GM18526 (cell line): ENCODE data around the gene NOL9.

Source experiments
- POLR2A ChIP-seq: IDR thresholded peaks from 3 replicates; pipeline ENCODE4 v1.6.1; 2011; ENCODE audit not compliant: insufficient read length; ENCODE audit errors: extremely low read depth

Gene NOL9

DNA sequence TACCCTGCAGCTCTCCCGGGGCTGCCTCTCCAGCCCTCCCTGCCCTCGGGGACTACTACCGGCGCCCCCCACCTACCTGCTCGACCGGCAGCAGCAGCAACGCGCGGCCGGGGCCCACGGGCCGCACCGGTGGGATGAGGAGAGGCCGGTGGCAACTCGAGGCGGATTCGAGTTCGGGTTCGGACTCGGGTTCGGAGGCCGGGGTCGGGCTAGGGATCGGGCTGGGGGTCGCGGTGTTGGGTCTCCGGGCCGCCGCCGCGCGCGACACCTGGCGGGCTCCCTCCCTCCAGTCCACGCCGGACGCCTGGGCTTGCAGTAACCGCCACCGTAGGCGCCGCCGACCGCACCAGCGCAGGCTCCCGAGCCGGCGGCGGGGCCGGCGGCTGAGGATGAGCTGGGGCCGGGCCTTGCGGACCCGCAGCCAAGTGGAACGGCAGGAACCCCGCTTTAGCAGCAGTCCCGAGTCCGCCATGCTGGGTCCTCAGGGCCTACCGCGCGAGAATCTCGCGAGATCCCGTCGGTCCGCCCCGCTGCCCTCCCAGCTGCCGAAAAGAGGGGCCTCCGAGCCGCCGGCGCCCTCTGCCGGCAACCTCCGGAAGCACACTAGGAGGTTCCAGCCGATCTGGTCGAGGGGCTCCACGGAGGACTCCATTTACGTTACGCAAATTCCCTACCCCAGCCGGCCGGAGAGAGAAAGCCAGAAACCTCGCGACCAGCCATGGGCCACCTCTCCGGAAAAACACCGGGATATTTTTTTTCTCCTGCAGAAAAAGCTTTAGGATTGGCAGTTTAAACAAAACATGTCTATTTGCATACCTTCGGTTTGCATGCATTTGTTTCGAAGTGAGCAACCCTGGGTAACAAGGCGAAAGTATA lies at the start of gene NOL9:
Gene NOL9, minus strand, starts transcription at position 483 of the 876 bp plus-strand sequence. Its CDS starts 11 bp downstream, at position 472.
- peak; percentile 76 for TF ChIP-seq POLR2A

DNA sequence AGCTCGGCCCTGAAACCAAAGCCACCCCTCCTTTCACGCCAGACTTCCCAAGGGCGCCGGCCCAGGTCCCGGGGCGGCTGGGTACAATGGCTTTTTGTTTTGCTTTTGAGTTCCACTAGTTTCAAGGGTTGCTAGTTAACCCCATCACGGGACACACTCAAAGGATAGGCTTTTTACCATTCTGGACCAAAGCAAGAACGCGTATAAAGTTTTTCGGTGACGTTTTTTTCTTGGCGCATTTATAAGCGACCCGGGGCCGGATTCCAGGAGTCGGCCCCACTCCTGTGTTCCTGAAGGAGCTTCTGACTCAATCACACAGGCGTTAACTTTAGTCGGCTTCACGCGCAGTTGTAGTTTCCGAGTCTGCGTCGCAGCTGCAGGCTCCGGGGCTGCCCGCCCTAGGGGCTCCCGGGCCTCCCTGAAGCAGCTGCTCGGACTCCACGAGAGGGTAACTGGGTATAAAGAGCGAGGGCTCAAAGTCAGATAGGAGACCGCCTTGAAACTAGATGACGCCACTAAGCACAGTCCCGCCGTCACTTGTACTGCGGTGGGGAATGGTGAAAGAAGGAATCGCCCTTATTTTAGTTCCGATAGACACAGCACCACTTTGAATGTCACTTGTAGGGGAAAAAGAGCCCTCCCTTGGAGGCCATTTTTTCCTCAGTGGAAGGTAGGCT lies 49.1 kb upstream of the NOL9 start:
- TF ChIP-seq POLR2A, result peak; percentile 49

DNA sequence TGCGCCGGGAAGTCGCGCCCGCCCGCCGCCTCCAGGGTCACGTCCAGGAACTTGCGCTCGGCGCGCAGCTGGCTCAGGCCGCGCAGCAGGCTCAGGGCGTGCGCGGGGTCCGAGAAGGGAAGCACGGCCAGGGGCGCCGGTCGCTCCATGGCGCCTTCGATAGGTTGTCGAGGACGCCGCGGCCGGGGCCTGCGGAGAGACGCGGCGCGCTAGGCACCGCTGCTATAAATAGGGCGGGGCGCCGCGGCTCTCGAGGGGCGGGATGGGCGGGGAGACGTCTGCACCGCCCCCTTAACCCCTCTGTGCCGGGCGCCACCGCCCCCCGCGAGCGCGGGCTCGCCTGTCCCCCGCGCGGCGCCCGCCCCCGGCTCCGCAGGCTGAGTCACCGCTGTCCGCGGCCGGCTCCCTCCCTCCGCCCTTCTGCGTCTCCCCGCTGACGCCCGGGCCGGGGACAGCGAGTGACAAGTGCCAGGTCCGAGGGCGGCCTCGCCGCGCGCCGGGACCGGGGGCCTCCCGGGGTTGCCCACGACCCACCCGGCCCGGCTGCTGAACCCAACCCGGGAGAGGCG lies 48.4 kb upstream of the NOL9 start, which contains the start of gene KLHL21:
Gene KLHL21, minus strand, starts transcription at position 201 of the 569 bp plus-strand sequence. Its CDS starts 52 bp downstream, at position 149.
- TF ChIP-seq POLR2A, result peak; percentile 94

DNA sequence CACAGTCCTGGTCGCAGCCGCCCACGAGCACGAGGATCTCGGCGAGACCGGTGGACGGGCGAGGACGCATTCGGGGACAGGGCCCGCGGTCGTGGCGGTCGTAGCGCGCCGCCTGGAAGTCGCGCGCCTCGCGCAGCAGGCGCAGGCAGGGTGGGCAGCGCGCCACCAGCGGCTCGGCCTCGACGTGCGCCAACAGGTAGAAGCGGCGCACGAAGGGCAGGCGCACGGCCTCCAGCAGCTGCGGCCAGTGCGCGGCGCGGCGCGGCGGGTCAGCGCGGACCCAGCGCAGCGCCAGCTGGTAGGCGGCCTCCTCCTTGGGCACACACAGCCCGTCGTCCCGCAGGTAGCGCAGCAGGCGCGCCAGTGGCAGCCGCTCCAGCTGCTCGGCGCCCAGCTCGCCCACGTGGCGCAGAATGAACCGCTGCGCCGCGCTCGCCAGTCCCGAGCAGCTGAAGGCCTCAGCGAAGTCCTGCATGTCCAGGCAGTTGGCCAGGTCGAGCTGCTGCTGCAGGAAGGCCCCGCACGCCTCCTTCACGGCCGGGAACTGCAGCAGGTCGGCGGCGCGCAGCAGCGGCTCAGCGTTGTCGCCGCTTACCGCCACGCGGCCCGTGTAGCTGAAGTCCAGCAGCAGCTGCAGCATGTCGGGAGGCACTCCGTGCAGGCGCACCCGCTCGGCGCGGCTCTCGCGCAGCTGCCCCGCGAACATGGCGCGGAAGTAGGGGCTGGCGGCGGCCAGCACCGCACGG lies 47.8 kb upstream of the NOL9 start:
- no peak for TF ChIP-seq POLR2A

DNA sequence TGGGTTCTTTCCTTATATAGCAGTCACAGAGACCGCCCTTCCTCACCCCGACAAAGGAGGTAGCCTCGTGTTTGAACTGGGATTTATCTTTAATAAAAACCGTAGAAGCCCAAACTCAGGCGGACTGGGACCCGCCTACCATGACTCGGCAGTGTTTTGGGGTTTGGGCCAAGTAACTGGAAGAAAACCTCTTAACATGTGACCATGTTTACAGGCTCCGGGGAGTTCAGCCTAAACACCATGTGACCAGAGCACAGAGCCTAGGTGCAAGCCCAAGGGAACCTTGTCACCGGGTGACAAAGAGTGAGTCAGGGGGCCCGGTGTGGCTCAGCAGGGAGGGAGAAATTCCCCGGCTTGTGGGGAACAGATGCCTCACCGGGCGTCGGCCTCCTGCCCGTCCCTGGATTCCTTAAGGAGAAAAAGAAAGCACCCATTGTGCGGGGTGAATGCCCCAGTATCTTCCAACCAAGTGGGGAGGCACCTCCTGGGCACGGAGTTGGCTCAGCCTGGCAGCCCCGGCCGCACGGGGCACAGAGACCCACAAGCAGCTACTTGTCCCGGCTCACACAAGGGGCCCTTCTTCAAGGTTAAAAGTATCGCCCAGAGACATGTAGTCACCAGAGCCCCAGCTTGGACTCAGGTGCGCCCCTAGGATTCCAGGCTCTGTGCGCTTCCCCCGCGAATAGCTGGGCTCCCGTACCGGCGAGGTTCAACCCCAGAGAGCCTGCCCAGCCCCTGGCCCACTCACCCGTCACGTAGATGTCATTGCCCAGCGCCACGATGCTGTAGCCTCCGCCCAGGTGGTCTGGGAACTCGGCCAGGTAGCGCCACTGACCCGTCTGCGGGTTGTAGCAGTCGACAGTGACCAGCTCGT lies 47.0 kb upstream of the NOL9 start:
- no peak for TF ChIP-seq POLR2A

DNA sequence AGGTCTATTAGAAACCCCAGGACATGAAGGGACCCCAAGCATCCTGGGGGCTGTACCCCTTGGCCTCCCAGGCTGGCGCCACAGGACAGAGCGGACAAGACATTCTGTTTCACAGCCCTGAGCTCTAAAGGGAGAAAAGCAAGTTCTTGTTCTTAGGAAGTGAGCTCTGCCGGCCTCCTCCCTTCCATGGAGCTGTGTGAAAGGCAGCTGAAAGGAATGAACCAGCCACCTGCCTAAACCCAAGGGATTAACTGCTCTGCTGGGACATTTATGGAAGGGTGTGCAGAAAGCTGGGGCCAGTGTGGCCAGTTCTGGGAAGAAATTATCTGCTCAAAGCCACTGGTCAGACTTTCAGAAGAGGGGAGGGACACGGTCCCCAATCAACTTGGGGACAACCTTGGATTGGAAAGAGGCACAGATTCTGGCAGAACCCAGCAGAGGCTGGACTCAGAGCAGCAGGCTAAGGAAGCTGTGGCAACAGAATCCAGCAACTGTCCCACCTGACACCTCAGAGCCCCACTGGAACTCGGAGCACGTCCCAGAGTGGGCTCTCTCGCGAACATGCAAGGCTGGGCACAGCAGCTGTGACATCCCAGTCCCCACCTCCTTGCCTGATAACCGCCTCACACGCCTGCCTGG lies 46.2 kb upstream of the NOL9 start:
- TF ChIP-seq POLR2A, result no peak

DNA sequence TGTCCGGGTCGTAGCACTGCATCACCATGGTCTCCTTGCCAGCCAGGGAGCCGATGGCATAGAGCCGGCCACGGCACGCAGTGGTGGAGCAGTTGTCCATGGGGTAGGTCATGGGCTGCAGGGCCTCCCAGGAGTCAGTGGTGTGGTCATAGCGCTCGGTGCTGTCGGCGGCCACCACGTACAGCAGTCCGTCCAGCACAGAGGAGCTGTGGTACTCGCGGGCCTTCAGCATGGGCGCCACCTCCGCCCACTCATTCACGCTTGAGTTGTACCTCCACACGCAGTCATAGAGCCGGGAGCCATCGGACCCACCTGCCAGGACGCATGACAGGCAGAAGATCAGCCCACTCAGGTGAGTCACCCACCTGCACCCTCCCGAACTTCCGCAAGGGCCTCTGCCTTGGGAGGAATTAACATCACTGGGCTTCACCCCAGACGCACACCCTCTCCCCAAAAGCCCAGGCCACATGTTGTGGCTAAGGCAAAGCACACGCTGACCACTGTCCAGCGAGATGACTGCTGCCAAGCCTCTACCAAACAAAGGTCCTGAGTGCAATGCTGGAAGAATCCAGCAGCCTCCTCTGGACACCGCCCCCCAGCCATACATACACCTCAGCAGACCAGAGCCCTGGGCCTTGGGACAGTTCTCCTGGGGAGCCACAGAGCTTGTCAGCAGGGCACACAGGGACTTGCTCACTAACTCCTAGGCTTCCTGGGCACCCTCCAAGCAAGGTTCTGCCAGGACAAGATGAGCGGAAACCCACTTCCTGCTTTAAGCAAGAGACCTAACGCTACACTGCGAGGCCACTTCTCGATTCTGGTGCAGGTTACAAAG lies 45.0 kb upstream of the NOL9 start:
- no peak for TF ChIP-seq POLR2A

DNA sequence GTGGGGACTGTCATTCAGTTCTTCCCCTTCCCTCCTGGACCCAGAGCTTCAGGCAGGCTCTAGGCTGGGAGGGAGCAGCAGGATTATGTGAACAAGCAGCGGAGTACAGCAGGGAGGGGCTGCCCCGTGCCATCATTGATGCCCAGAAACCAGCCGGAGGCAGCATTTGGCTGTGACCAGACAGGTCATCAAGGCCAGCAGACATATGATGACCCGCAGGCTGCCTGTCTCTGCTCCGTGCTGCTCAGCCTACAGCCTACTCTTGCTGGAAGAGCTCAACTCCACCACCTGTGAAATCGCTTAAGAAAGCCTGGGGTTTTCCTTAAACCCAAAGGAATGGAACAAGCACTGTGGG lies 43.4 kb upstream of the NOL9 start:
- no peak for TF ChIP-seq POLR2A

DNA sequence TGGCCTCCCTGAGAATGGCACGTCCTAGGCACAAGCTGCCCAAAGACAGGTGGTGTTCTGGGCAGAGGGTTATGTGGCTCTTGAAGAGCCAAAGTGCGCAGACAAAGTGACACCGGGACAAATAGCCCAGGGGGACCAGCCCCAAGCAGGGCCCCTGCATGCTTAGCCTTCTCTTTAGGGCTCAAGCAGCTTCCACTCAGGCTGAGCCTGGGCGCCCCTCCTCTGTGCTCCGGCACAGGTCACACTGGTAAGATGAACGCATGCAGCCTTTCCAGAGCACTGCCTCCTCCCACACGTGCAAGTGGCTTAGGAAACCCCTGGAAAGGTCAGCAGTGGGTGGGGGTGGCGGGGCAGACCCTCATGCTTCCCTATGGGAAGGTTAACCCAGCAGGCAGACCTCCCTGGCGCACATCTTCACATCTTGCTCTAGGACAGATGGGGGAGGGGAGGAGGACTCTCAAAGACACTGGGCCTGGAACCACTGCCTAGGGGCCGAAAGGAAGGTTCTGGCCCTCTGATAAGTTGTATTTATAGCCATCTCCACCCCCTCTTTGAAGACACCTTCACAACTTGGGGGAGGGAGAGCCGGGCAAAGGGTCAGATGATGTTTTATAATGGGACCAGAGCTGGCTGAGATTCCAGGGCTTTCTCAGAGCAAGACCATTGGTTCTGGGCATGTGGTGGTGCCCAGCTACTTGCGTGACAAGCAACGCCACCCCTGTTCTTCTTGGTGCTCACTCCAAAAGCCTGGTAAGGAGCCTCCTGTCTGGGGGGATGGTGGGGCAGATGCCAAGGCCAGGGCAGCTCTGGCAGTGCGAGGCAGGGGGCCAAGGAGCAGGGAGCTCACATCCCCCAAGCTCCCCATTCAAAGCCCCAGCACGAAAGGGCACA lies 42.8 kb upstream of the NOL9 start:
- no peak for TF ChIP-seq POLR2A

DNA sequence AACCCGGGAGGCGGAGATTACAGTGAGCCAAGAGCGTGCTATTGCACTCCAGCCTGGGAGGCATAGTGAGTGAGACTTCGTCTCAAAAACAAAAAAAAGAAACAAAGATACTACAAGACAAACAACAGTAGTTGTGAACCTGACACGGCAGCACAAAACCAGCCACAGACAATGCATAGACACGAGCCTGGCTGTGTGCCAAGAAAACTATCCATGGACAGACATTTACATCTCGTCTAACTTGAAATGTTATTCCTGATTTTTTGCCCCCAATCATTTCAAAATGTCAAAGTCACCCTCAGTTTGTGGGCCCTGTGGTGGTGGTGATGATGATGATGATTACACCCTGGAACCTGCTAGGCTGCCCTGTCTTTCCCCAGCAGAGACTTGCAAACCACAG lies 42.0 kb upstream of the NOL9 start:
- no peak for TF ChIP-seq POLR2A

DNA sequence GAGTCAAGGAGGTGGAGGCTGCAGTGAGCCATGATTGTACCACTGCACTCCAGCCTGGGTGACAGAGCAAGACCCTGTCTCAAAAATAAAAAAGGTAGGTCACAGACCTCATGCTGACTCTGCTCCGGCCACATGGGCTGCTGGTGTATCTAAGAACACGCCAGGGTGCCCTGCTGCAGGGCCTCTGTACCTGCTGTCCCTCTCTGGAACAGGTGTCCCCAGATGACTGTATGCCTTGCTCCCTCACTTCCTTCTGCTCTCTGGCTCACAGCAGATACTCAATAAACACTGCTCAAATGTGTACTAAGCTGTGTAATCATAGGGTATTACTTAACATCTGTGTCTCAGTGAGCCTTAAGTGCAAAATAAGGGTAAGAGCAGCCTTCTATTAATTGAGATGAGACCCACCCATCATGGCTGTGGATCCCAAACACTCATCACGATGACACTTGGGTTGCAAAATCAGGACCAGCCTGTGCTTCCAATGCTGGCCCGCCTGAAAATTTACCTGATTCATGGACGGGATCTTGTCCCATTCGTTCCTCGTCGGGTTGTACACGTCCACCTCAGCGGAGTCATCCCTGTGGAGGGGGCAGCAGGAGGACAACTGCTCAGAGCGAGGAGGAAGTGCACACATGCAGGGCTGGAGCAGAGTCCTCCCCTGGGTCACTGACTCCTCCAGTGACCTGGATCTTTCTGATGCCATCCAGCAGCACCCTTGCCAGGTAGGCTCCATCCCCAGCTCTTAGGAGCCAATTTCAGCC lies 40.8 kb upstream of the NOL9 start:
- no peak for TF ChIP-seq POLR2A
